Measurements from ENCODE around the gene MCF2L.

The MCF2L gene

GRCh38 chr13:113148407-113148806 is 179.4 kb downstream of the MCF2L start:
- no peak for DNase-seq (ENCODE audit: low read depth in 2 of 2)

GRCh38 chr13:113148940-113149503 is 180.0 kb downstream of the MCF2L start:
- no peak for DNase-seq (ENCODE audit: low read depth in 2 of 2)
